ENCODE results near the gene PICK1. TPM values are rescaled to one million over a fixed set of nuclear protein-coding genes. Genes with fewer than 3 reads are reported as not detected.

PICK1 gene
- total and polyA plus RNA-seq, 2 donors from 2014 or later, result 28.4 to 43.4 TPM

DNA sequence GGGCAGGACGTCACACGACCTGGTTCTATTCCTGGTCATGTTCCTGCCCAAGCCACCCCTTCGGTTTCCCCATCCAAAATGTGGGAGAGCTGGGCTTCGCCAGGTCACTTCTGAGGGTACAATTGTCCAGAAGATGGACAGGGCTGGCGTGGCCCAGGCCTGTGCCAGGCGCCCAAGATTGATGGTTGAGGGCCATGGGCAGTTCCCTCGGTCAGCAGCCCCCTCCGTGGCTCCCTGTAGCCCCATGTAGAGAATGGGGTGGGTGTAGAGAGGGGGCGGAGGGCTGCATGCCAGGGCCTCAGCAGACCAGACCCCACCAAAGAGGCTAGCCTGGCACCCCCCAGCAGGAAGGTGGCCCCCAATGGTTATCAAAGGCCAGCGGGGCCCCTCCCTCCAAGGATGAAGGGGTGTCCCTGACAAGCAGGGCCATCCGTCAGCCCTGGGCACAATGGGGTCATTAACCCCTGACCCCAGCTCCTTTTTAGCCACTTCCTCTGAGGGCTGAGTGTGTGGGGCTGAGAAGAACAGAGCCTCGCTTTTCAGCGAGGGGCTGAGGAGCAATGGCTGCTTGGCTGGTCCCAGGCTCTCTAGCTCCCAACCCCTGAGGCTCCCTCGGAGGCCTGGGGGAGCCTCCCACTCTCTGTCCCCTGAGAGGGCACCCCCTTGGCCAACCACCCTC is 11.0 kb upstream of the PICK1 start:
- DNase-seq (no peak), FAIRE-seq (no peak)
- Histone ChIP-seq H3K36me3 (ENCODE audit: control insufficient read depth in 2 of 3, insufficient read depth in 3 of 3, low read length in 3 of 3) (no peaks in the 10 kb centered on the region), H3K4me1 (ENCODE audit: control insufficient read depth in 2 of 3, insufficient read depth in 2 of 3, low read depth in 1 of 3, low read length in 3 of 3) (no peaks in the 10 kb centered on the region), H3K9ac (ENCODE audit: low read length in 3 of 3) (no peak overlapping the region), H3K4me3 (ENCODE audit: low read length in 3 of 3) (no peak overlapping the region), H3K9me3 (ENCODE audit: control insufficient read depth in 2 of 3, insufficient read depth in 1 of 3, low read length in 3 of 3) (no peaks in the 10 kb centered on the region), H3K27me3 (ENCODE audit: control insufficient read depth, insufficient read depth, low read length) (no peaks in the 10 kb centered on the region), H3K27ac (ENCODE audit: low read depth in 2 of 2, low read length in 2 of 2) (no peak overlapping the region)
- intact Hi-C loops (cut with DNase I), result no loop called here
- TF ChIP-seq, protein P1, sequence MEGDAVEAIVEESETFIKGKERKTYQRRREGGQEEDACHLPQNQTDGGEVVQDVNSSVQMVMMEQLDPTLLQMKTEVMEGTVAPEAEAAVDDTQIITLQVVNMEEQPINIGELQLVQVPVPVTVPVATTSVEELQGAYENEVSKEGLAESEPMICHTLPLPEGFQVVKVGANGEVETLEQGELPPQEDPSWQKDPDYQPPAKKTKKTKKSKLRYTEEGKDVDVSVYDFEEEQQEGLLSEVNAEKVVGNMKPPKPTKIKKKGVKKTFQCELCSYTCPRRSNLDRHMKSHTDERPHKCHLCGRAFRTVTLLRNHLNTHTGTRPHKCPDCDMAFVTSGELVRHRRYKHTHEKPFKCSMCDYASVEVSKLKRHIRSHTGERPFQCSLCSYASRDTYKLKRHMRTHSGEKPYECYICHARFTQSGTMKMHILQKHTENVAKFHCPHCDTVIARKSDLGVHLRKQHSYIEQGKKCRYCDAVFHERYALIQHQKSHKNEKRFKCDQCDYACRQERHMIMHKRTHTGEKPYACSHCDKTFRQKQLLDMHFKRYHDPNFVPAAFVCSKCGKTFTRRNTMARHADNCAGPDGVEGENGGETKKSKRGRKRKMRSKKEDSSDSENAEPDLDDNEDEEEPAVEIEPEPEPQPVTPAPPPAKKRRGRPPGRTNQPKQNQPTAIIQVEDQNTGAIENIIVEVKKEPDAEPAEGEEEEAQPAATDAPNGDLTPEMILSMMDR (IDR thresholded peaks at IDR 0.05; ENCODE audit: borderline replicate concordance, extremely low read depth, insufficient read depth), result no peak

DNA sequence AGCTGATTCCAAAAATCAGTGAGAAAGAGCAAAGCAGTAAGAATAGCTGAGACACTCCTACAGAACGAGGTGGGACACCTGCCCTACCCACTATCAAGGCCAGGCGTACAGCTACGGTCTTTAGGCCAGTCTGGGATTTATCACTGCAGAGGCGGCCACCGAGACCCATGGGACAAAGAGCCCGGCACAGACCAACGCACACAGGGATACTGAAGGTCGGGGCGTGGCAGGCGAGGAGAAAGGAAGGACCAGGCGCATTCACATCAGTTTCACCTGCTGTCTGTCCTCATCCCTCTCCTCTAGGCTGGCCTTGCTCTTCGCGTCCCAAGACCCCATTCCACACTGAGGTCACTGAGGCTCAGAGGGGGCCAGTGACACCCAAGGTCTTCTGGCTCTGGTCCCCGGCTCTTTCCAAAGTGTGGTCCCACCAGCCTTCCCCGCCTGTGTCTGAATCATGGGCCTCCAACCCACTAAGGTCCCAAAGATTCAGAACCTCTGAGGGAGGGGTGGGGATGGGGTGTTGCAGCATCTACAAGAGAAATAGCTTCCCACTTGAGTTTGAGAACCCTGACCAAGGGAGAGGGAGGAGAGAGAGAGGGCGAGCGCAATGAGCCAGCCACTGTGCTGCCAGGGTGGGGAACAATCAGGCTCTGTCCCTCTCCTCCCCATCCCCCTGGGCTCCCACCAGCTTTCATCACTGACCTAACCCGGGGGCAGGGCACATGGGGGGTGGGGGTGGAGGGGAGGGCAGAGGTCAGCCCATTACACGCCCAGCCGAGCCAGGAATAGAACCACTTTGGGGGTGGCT is 7.2 kb upstream of the PICK1 start:
- Histone ChIP-seq H3K9ac (ENCODE audit: low read length in 3 of 3) (no peak overlapping the region), H3K4me1 (ENCODE audit: control insufficient read depth in 2 of 3, insufficient read depth in 2 of 3, low read depth in 1 of 3, low read length in 3 of 3) (no peaks in the 10 kb centered on the region), H3K9me3 (ENCODE audit: control insufficient read depth in 2 of 3, insufficient read depth in 1 of 3, low read length in 3 of 3) (no peaks in the 10 kb centered on the region), H3K36me3 (ENCODE audit: control insufficient read depth in 2 of 3, insufficient read depth in 3 of 3, low read length in 3 of 3) (no peaks in the 10 kb centered on the region), H3K27me3 (ENCODE audit: control insufficient read depth, insufficient read depth, low read length) (no peaks in the 10 kb centered on the region), H3K4me3 (ENCODE audit: low read length in 3 of 3) (no peak overlapping the region), H3K27ac (ENCODE audit: low read depth in 2 of 2, low read length in 2 of 2) (no peak overlapping the region)
- TF ChIP-seq, protein P1 (IDR thresholded peaks at IDR 0.05; ENCODE audit: borderline replicate concordance, extremely low read depth, insufficient read depth), result no peak
- intact Hi-C loops (cut with DNase I), result loop anchor here (5.0 kb wide), 1 partner anchor 522 kb away; the partner anchor contains the start of gene DMC1
- FAIRE-seq (no peak), DNase-seq (no peak)

DNA sequence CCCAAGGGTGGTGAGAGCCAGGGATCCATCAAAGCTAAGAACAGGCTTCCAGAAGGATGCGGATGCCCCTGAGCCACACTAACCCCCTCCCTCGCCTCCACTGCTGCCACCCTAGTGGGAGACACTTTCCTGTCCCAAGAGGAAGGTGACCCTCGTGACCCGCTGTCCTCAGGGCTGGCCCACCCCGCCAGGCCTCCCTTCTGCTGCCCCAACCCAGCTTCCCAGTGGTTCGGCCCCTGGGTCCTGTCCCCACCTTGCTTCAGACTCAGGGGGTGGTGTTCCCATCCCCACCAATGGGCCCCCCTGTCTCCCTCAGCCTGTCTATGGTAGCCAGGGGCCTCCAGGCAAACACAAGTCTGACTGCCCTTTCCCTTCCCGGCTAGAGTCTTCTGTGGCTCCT is 6.5 kb upstream of the PICK1 start:
- no peaks in the 10 kb centered on the region for H3K27me3 ChIP-seq (ENCODE audit: control insufficient read depth, insufficient read depth, low read length)
- no peak for DNase-seq
- H3K4me3 ChIP-seq (ENCODE audit: low read length in 3 of 3), result no peak overlapping the region
- no peak for FAIRE-seq
- H3K9ac ChIP-seq (ENCODE audit: low read length in 3 of 3), result no peak overlapping the region
- no peaks in the 10 kb centered on the region for H3K36me3 ChIP-seq (ENCODE audit: control insufficient read depth in 2 of 3, insufficient read depth in 3 of 3, low read length in 3 of 3)
- H3K27ac ChIP-seq (ENCODE audit: low read depth in 2 of 2, low read length in 2 of 2), result no peak overlapping the region
- intact Hi-C loops (cut with DNase I), result loop anchor here (5.0 kb wide), 1 partner anchor 522 kb away; the partner anchor contains the start of gene DMC1
- no peaks in the 10 kb centered on the region for H3K9me3 ChIP-seq (ENCODE audit: control insufficient read depth in 2 of 3, insufficient read depth in 1 of 3, low read length in 3 of 3)
- TF ChIP-seq, protein P1 (IDR thresholded peaks at IDR 0.05; ENCODE audit: borderline replicate concordance, extremely low read depth, insufficient read depth), result no peak
- no peaks in the 10 kb centered on the region for H3K4me1 ChIP-seq (ENCODE audit: control insufficient read depth in 2 of 3, insufficient read depth in 2 of 3, low read depth in 1 of 3, low read length in 3 of 3)
